ENCODE data around the gene MC3R.

Gene MC3R

DNA sequence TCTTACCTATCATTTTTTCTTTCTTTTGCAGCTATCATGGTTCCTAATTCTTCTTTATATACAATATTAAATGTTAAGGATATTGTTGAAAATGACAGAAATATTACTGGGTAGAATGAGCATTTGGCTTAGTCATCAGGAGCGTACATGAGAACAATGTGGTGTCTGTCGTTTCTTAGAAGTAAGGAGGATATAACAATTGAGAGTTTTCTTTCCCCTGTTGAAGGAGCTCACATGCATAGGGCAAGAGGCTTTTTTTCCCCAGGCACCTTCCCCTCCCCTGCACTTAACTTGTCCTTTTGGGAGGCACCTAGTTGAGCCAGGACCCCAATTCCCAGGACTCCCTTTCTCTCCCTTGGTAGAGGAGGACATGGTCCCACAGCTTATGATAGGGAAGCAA, 25.0 kb downstream of the MC3R start:
- 0 out of 2 replicates have a peak, but pooled peaks cover 3% of the 10 kb centered on the region for H3K9me3 ChIP-seq (ENCODE audit: insufficient read depth, low read length)
- H3K27me3 ChIP-seq (ENCODE audit: low read depth, low read length) = peaks cover 19% of the 10 kb centered on the region
- TF ChIP-seq, protein P1, sequence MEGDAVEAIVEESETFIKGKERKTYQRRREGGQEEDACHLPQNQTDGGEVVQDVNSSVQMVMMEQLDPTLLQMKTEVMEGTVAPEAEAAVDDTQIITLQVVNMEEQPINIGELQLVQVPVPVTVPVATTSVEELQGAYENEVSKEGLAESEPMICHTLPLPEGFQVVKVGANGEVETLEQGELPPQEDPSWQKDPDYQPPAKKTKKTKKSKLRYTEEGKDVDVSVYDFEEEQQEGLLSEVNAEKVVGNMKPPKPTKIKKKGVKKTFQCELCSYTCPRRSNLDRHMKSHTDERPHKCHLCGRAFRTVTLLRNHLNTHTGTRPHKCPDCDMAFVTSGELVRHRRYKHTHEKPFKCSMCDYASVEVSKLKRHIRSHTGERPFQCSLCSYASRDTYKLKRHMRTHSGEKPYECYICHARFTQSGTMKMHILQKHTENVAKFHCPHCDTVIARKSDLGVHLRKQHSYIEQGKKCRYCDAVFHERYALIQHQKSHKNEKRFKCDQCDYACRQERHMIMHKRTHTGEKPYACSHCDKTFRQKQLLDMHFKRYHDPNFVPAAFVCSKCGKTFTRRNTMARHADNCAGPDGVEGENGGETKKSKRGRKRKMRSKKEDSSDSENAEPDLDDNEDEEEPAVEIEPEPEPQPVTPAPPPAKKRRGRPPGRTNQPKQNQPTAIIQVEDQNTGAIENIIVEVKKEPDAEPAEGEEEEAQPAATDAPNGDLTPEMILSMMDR (IDR thresholded peaks at IDR 0.05; ENCODE audit: low read depth, low read length) = no peak
- no peak for TF ChIP-seq EZH2phosphoT487 (IDR thresholded peaks at IDR 0.05; ENCODE audit: low read depth)
- H2AFZ ChIP-seq (ENCODE audit: low read depth, low read length) = no peak overlapping the region
- no peaks in the 10 kb centered on the region for H3K36me3 ChIP-seq (replicated peaks; ENCODE audit: low read depth, low read length)
- H3K4me1 ChIP-seq (ENCODE audit: low read length) = no peaks in the 10 kb centered on the region
- no peak overlapping the region for H3K4me2 ChIP-seq (ENCODE audit: low read length)
- H3K4me3 ChIP-seq (ENCODE audit: low read length) = no peak overlapping the region
- no peak overlapping the region for H3K27ac ChIP-seq (ENCODE audit: low read length)
- no peak overlapping the region for H3K9ac ChIP-seq (ENCODE audit: low read length)
- H4K20me1 ChIP-seq (ENCODE audit: insufficient read depth, low read length) = no peaks in the 10 kb centered on the region
- no peaks in the 10 kb centered on the region for H3K79me2 ChIP-seq (ENCODE audit: low read length)

DNA sequence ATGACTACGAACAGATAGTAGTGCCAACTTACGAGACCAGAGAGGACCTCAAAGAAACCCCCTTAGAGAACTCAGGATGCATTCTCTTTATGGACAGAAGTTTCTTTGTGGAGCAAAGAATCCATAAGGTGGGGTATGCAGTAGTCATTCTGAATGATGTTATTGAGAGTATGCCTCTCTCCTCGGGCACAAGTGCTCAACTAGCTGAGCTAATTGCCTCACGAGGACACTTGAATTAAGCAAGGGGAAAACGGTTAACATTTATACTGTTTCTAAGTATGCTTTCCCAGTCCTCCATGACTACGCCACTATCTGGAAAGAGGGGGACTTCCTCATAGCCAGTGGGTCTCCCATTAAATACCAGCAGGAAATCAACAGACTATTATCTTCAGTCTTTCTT, 25.6 kb downstream of the MC3R start:
- TF ChIP-seq EZH2phosphoT487 (IDR thresholded peaks at IDR 0.05; ENCODE audit: low read depth) = no peak
- H4K20me1 ChIP-seq (ENCODE audit: insufficient read depth, low read length) = no peaks in the 10 kb centered on the region
- H2AFZ ChIP-seq (ENCODE audit: low read depth, low read length) = no peak overlapping the region
- no peaks in the 10 kb centered on the region for H3K36me3 ChIP-seq (replicated peaks; ENCODE audit: low read depth, low read length)
- H3K9me3 ChIP-seq (ENCODE audit: insufficient read depth, low read length) = 0 out of 2 replicates have a peak, but pooled peaks cover 3% of the 10 kb centered on the region
- no peak overlapping the region for H3K4me3 ChIP-seq (ENCODE audit: low read length)
- no peak overlapping the region for H3K4me2 ChIP-seq (ENCODE audit: low read length)
- H3K4me1 ChIP-seq (ENCODE audit: low read length) = no peaks in the 10 kb centered on the region
- H3K9ac ChIP-seq (ENCODE audit: low read length) = no peak overlapping the region
- H3K27ac ChIP-seq (ENCODE audit: low read length) = no peak overlapping the region
- H3K79me2 ChIP-seq (ENCODE audit: low read length) = no peaks in the 10 kb centered on the region
- H3K27me3 ChIP-seq (ENCODE audit: low read depth, low read length) = peaks cover 15% of the 10 kb centered on the region

DNA sequence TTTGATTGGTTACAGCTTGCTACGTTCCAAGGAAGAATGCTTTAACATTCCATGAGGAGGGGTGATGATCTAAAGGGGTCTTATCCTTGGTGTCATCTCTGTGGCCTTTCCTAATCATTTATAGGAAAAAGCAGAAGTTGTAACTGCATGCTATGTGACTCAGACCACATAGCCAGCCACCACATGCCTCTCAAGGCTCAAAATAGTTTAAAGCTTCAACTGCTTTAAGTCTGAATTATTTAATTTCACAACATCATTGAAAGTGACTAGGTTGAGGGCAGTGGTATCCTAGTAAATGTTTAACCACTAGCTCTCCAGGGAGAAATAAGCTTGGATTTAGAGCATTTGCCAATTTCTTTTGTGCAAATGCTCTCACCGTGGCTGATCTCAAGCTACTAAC, 29.7 kb downstream of the MC3R start:
- Histone ChIP-seq H3K27me3 (ENCODE audit: low read depth, low read length) (peaks cover 11% of the 10 kb centered on the region; the same call in 1 of the 2 replicates), H3K4me3 (ENCODE audit: low read length) (no peak overlapping the region), H3K4me2 (ENCODE audit: low read length) (no peak overlapping the region), H3K79me2 (ENCODE audit: low read length) (no peaks in the 10 kb centered on the region), H3K27ac (ENCODE audit: low read length) (no peak overlapping the region), H4K20me1 (ENCODE audit: insufficient read depth, low read length) (no peaks in the 10 kb centered on the region), H3K4me1 (ENCODE audit: low read length) (no peaks in the 10 kb centered on the region), H3K9ac (ENCODE audit: low read length) (no peak overlapping the region), H3K36me3 (replicated peaks; ENCODE audit: low read depth, low read length) (no peaks in the 10 kb centered on the region), H3K9me3 (ENCODE audit: insufficient read depth, low read length) (0 out of 2 replicates have a peak, but pooled peaks cover 3% of the 10 kb centered on the region), H2AFZ (ENCODE audit: low read depth, low read length) (no peak overlapping the region)
- TF ChIP-seq, protein P1 (IDR thresholded peaks at IDR 0.05; ENCODE audit: low read depth, low read length) = no peak
- no peak for TF ChIP-seq EZH2phosphoT487 (IDR thresholded peaks at IDR 0.05; ENCODE audit: low read depth)

DNA sequence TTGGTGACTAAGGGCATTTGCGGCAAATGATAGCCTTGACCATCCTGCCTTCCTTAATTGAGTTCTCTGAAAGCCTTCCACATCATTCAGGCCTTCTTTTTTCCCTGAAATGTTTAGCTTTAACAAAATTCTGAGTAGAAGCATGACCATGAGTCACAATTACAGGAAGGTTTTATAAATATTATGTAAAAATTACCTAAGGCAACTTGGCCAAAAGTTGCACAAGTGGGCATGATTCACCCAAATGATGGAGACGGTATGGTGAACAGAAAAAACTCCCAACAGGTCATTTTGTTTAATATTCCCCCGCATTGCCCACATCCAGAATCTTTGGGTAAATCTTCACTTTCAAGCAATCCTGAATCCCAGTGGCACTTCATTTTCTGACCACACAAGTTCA, 37.0 kb downstream of the MC3R start:
- Histone ChIP-seq H3K4me3 (ENCODE audit: low read length) (no peak overlapping the region), H3K4me2 (ENCODE audit: low read length) (no peak overlapping the region), H3K27ac (ENCODE audit: low read length) (no peak overlapping the region), H3K9ac (ENCODE audit: low read length) (no peak overlapping the region), H3K79me2 (ENCODE audit: low read length) (no peaks in the 10 kb centered on the region), H3K27me3 (ENCODE audit: low read depth, low read length) (peaks cover 29% of the 10 kb centered on the region), H3K36me3 (replicated peaks; ENCODE audit: low read depth, low read length) (no peaks in the 10 kb centered on the region), H2AFZ (ENCODE audit: low read depth, low read length) (no peak overlapping the region), H3K9me3 (ENCODE audit: insufficient read depth, low read length) (no peaks in the 10 kb centered on the region), H3K4me1 (ENCODE audit: low read length) (no peaks in the 10 kb centered on the region), H4K20me1 (ENCODE audit: insufficient read depth, low read length) (no peaks in the 10 kb centered on the region)
- TF ChIP-seq, protein P1 (IDR thresholded peaks at IDR 0.05; ENCODE audit: low read depth, low read length) = no peak
- no peak for TF ChIP-seq EZH2phosphoT487 (IDR thresholded peaks at IDR 0.05; ENCODE audit: low read depth)

DNA sequence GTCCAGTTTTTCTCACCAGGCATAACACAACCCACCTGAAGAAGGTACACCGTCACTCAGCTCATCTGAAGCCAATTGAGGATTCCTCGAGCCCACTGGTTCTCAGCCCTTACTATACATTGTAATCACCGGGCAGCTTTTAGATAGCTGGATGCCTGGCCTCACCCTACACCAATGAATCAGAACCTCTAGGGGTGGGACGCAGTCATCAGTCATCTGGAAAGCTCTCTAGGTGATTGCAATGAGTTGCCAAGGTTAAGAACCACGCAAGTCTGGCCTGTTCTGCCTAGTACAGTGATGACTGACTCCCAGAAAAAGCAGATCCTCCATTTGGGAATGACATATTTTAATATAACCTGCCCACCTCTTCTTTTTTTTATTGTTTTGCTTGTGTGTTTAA, 41.1 kb downstream of the MC3R start:
- no peaks in the 10 kb centered on the region for H3K36me3 ChIP-seq (replicated peaks; ENCODE audit: low read depth, low read length)
- H3K9me3 ChIP-seq (ENCODE audit: insufficient read depth, low read length) = no peaks in the 10 kb centered on the region
- no peak overlapping the region for H3K4me3 ChIP-seq (ENCODE audit: low read length)
- H3K4me2 ChIP-seq (ENCODE audit: low read length) = no peak overlapping the region
- TF ChIP-seq EZH2phosphoT487 (IDR thresholded peaks at IDR 0.05; ENCODE audit: low read depth) = no peak
- TF ChIP-seq, protein P1 (IDR thresholded peaks at IDR 0.05; ENCODE audit: low read depth, low read length) = no peak
- no peaks in the 10 kb centered on the region for H3K4me1 ChIP-seq (ENCODE audit: low read length)
- peaks cover 33% of the 10 kb centered on the region for H3K27me3 ChIP-seq (ENCODE audit: low read depth, low read length)
- H3K27ac ChIP-seq (ENCODE audit: low read length) = no peak overlapping the region
- no peak overlapping the region for H3K9ac ChIP-seq (ENCODE audit: low read length)
- no peaks in the 10 kb centered on the region for H3K79me2 ChIP-seq (ENCODE audit: low read length)
- no peaks in the 10 kb centered on the region for H4K20me1 ChIP-seq (ENCODE audit: insufficient read depth, low read length)
- H2AFZ ChIP-seq (ENCODE audit: low read depth, low read length) = no peak overlapping the region
